ENCODE data around the gene CAVIN1.

GRCh38 chr17:42373896-42374295, 49.2 kb downstream of the CAVIN1 start:
- TF ChIP-seq YY1 (IDR thresholded peaks at IDR 0.05; ENCODE audit: insufficient read depth, insufficient read length), result no peak
- no peak for TF ChIP-seq SUZ12 (IDR thresholded peaks at IDR 0.05; ENCODE audit: extremely low read depth, insufficient read depth, insufficient read length)

Measured in NT2/D1 (cell line).